Cardiac atrium fibroblast (primary cell): ENCODE measurements around the gene DCAF11. TPM values are rescaled to one million over a fixed set of nuclear protein-coding genes. Genes with fewer than 3 reads are reported as not detected.

Source experiments
- total RNA-seq: library from RNA; depleted of rRNA; stranded (reverse); fragments of >200 nt; gene quantifications from 2 replicates; pipeline ENCODE4 v1.2.3, GENCODE V29; 2015

Gene DCAF11
- 27.5 and 28.7 TPM in 2 replicates for total RNA-seq

DNA sequence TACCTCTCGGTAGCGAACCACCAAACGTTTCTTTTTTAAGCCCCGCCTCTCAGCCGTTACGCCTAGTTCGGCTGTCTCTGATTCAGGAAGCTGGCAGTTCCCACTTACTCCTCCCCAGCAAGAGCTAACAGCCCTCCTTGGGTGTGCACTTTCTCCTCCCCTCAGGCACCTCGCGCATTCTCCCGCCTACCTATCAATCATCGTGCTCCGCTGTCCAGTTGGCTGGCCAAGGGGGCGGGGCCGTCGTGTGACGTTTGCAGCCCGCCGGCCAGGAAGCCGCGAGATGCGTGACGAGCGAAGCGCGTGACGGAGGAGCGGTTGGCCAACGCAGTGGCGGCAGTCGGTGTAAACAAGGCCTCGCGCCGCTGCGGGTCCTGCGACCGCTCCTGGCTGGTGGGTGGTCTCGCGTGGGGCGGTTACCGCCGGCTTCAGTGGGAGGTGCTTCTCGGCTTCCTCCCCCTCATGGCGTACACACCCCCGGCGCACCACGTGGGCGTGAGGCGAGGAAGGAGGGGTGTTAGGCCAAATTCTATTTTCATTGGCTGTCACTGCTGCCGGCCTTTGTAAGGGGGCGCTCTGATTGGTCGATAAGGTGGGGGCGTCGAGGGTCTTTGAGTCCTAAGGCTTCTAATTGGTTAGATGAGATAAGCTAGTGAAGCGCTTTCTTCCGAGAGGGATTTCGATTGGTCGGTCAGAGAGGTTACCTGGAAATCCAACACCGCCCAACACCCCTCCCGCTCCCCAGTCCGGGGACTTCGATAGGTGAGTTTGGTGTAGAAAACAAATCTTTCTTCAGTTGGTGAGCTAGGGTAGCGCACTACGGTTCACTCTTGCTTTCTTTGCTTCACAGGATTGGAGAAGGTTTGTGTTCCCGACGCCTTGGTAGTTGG lies at the start of gene DCAF11, which contains the start of gene NRL:
TSS of gene DCAF11 (plus strand) at position 246 of the 890 bp plus-strand sequence. CDS start 818 bp downstream, outside the sequence.
TSS of gene NRL (minus strand) at position 418 of the 890 bp plus-strand sequence. CDS start 32,101 bp downstream, outside the sequence.

DNA sequence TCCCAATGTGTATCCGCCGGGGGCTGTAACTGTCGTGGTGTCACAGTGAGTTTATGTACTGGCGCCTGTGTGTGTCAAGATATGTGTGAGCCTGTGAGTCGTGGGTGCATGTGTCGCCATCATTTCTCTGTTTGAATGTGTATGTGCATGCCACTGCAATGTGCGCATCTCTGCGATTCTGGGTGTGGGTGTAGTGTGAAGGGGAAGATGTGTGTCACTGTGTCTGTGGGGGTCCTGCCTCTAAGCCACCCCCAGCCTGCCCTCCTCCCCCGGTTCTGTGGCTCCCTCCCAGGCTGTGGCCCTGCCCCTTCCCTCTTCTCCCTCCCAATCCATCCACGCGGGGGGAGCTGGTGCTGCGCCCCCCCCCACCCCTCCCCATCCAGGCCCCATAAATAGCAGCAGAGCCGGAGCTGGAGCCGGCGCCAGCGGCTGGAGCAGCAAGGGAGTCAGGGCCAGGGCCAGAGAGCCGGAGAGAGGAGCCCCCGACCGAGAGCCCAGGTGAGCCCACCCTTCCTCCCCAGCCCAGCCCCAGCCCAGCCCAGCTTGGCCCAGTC lies 43.4 kb upstream of the DCAF11 start, which contains the start of gene CPNE6:
TSS of gene CPNE6 (plus strand) at position 419 of the 554 bp plus-strand sequence. CDS start 1,375 bp downstream, outside the sequence.

DNA sequence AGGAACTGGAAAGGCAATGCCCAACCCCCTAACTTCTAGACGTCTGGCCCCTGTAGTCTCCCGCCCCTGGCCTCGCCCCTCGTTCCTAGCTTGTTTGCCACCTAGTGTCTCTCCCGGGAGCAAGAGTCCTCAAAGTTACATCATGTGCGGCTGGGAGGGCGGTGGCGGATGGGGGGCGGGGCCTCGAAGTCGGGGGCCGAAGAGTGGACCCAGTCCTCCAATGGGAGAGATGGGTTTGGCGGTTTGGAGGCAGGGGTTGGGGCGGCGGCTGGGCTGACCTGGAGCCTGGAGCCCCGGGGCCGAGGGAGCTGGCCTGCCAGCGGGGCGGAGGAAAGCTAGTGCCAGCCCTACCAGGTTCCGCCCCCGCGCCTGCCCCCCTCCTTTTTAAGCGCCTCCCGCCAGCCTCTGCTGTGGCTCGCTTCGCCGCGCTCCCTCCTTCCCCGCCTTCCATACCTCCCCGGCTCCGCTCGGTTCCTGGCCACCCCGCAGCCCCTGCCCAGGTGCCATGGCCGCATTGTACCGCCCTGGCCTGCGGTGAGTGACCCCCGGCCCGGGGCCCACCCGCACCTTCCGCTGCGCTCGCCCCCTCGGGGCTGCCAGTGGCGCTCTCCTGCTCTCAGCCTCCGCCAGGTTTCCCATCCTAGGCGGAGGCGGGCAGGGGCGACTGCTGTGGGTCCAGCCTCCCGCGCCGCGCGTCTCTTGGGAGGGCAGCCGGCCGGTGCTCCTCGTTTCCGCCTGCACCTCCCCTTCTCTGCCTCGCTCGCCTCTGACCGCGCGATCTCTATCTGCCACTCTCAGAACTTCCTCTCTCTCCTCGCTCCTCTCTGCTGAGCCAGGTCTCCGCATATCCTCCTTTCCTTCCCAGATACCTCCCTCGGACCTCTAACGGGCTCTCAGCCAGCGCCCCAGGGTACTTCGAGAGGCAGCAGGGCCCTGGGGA lies 20.4 kb upstream of the DCAF11 start, which contains the start of gene PCK2:
TSS of gene PCK2 (plus strand) at position 411 of the 940 bp plus-strand sequence. CDS start at position 506, 95 bp downstream.

DNA sequence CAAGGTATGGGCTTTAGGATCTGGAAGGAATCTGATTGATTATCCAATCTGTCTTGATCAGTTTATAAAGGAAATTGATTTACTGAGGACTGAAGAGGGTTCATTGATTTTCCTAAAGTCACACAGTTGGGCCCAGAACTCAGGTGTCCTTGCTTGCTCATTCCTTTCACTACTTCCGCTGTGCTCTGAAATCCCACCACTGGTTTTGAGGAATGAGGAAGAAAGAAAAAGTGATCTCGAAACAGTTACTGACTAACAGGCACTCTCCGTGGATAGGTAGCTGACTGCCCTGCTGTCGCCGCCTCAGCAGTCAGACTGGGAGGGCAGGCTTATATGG lies 15.8 kb downstream of the DCAF11 start, which contains the start of gene FITM1:
TSS of gene FITM1 (plus strand) at position 280 of the 337 bp plus-strand sequence. CDS start 905 bp downstream, outside the sequence.

DNA sequence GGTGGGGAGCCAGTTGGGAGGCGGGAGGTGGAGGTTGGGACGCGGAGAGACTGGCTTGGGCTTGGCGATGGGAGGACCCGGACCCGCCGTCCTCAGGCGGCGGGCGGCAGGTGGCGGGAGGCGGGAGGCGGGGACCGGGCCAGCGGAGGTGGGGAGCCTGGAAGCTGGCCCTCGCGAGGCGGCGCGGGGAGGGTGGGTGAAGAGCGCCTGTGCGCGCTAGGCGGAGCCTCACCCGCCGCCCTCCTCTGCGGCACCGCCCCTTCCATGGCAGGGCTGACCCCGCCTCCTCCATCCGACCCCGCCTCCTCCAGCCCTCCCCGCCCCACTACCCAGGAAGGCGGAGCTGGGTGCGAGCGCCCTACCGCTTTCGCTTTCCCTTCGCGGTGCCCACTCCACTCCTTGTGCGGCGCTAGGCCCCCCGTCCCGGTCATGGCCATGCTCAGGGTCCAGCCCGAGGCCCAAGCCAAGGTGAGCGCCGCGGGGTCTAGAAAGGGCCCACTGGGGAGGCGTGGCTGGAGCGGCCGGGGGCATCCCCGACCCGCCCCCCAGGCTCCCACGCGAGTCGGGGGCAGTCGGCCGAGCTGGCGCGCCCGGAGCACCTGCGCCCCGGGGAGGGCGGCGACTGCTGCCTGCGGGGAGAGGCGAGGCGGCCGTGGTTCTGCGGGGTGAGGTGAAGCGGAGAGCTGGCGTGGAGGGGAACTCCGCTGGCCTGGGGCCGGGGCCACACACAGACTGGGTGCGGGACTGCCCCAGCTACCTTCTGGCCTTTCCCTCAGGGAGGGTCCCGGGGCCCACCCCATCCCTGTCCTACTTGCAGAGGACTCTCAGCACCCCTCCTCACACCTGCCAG lies 21.5 kb downstream of the DCAF11 start, which contains the start of gene PSME1:
TSS of gene PSME1 (plus strand) at position 361 of the 850 bp plus-strand sequence. CDS start at position 430, 69 bp downstream.

DNA sequence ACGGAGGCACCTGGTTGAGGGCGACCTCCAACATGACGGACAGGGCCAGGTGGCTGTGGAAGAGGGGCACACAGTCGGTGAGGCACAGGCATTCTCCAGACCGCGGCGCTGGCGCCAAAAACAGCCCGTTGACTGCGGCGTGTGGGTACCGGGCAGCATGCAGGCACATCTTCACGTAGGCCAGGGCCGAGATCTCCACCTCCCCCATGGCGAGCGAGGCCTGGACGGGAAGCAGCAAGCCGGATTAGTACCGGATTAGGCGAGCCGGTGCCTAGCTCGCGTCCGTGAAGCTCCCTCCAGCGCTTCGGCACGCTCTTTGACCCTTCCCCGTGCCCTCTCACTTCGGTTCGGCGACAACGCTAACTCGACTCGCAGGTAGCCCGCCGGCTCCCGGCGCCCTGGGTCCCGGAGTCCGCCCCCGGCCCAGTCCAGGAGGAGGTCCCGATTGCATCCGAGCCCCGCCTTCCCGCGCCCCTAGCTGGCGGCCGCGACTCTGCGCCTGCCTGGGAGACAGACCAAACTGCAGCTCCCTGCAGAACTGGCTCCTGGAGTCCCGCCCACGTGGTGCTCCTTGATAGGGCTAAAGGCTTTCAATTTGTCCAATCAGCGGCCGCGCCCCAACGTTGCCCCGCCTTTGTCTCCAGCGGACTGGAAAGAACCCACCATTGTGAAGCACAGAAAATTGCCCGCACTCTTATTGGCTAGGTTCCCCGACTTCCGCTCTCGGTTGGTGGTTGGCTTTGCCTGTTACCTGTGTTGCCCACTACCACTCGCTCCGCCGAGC lies 26.7 kb downstream of the DCAF11 start, which contains the start of gene EMC9:
TSS of gene EMC9 (minus strand) at position 495 of the 784 bp plus-strand sequence. CDS start at position 208, 287 bp downstream.

DNA sequence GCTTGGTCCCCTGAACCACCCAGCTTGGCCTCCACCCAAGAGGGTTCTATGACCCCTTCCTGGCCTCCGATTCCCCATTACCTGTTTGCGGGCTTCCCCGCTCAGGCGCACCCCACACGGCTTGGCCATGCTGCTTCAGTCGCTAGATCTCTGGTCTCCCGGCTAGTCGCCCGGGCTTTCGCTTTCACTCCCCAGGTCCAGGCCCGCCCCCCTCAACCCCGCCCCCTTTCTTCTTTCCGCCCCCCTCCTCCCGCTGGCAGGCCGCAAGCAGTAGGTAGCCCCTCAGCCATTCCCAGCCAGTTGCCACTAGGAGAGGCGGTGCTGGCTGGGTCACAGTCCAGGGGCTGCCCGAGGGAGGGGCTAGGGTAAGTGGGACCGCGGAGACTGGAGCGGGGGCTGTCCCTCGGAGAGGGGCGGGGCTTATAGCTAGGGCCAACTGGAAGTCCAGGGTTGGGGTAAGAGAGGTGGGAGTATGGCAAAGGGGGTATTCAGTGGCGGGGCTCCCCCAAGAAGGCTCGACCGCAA lies 31.9 kb downstream of the DCAF11 start, which contains the start of gene PSME2:
TSS of gene PSME2 (minus strand) at position 158 of the 525 bp plus-strand sequence. CDS start at position 129, 29 bp downstream.

DNA sequence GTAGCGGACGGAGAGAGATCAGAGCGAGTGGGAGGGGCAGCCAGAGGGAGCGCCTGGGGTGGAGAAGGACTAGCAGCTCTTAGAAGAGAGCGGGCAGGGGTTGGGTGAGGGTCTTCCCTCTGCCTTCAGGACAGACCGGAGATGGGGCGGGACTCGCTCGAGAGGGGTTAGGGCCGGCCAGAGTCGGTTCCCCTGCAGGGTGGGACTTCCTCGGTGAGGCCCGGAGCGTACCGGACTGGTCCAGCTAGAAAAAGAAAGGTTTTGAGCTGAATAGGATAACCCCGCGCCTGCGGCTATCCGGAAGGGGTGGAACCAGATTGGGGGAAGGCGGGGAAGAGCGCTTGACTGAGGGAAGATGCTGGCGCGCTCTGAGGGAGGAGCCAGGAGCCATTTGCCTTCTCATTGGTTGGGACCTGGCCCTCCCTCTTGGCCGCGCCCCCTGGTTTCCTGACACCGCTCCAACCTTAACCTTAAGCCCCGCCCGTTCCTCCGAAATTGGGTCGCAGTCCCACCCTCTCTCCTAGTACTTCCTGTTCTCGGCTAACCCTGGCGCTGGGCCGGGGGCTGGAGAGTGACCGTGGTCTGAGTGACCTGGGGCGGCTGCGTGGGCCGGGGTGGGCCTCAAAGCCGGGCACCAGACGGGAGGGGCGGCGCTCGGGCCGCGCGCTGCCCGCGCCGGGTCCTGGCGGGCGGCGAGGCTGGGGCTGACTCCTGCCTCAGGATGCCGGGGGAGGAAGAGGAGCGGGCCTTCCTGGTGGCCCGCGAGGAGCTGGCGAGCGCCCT lies 32.6 kb downstream of the DCAF11 start, which contains the start of gene RNF31:
TSS of gene RNF31 (plus strand) at position 521 of the 783 bp plus-strand sequence. CDS start at position 722, 201 bp downstream.

DNA sequence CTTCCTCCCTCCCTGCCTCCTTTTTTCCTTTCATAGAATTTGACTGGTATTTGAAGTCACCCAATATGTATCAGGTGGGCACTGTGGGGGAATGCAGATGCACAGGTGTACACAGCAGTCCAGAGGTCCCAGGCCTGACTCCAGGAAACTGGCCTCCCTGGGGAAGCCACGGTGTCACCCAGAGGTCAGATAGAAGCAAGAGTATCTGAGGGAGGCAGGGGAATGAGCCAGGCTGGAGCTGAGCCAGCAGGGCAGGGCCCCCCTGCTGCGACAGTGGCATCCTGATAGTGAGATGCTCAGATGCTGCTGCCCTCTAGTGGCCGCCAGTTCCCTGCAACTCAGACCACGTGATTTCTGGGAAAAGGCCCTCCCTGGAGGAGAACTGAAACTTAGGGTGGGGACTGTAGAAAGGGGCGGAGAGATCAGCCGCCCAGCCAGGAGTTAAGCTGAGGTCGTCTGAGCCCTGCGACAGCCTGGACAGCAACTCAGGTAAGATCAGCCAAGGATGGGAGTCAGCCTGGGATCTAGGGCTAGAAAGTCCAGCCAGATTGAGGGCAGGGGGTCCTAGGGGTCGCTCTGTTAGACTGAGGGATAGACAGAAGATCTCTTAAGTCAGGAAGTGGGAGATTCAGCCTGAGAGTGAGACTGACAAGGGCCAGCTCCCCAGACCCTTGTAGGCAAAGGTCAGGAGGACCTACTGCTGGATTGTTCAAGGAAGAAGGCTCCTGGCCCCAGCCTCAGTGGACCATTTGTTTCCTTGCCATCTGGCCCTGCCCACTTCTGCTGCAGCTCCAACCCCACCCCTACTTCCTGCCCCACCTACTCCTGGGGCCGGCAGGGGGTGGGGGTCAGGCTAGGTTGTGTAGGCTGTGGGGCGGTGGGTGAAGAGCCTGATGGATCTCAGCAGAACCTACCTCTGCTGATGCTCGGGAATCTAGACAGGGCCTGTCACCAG lies 46.5 kb downstream of the DCAF11 start, which contains the start of gene IRF9:
TSS of gene IRF9 (plus strand) at position 416 of the 955 bp plus-strand sequence. CDS start 880 bp downstream, outside the sequence.

DNA sequence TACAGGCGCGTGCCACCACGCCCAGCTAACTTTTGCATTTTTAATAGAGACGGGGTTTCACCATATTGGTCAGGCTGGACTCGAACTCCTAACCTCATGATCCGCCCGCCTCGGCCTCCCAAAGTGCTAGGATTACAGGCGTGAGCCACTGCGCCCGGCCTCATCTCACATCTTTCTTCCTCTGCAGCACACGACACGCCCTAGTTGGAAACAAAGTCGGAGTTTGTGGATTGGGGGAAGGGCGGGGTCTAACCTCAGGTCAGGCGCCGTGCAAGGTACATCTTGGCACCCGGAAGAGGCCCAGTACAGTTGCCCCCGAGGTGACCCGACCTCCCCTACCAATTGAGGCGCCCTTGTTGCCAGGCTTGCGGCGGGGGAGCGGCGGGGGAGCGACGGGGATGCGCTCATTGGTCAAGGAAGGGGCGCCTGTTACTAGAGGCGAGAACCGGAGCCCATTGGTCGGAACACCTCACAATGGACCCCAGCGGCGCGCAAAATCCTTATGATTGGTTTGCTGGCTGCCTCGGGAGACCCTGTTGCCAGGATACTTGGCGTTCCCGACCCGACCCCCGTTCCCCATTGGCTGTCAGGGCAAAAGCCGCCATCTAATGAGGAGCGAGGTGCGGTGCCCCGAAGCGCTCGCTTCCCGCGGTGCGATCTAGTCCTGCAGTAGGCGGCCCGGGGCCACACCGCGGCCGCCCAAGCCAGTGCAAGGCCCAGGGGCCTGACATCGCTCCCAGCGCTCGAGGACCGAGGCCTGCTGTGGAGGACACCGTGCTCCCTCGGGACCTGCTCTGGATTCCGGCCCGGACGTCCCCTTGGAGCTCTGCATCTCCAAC lies 57.1 kb downstream of the DCAF11 start, which contains the start of gene REC8:
TSS of gene REC8 (plus strand) at position 659 of the 839 bp plus-strand sequence. CDS start 473 bp downstream, outside the sequence.

Other genes starting within 250 kb of the DCAF11 start
- gene DHRS4, start 161.0 kb upstream of the DCAF11 start, total RNA-seq: 31.2 and 36.6 TPM in 2 replicates
- gene DHRS4L2, start 125.8 kb upstream of the DCAF11 start, total RNA-seq: 9.0 and 16.8 TPM in 2 replicates
- gene CARMIL3, start 62.8 kb upstream of the DCAF11 start, total RNA-seq: 0.16 TPM in 1 of 2 replicates, not detected in the other
- gene CPNE6, start 43.2 kb upstream of the DCAF11 start, total RNA-seq: not detected in 2 replicates
- 32.7 and 43.4 TPM in 2 replicates for gene PCK2, start 20.5 kb upstream of the DCAF11 start, total RNA-seq
- gene NRL, start 172 bp downstream of the DCAF11 start, total RNA-seq: 0.32 TPM in 1 of 2 replicates, not detected in the other
- 0.32 TPM in 1 of 2 replicates, not detected in the other for gene FITM1, start 15.9 kb downstream of the DCAF11 start, total RNA-seq
- 151 and 174 TPM in 2 replicates for gene PSME1, start 21.4 kb downstream of the DCAF11 start, total RNA-seq
- 14.4 and 27.4 TPM in 2 replicates for gene EMC9, start 26.8 kb downstream of the DCAF11 start, total RNA-seq
- gene PSME2, start 31.8 kb downstream of the DCAF11 start, total RNA-seq: 44.6 and 52.2 TPM in 2 replicates
- 24.2 and 25.6 TPM in 2 replicates for gene RNF31, start 32.7 kb downstream of the DCAF11 start, total RNA-seq
- 34.2 and 65.2 TPM in 2 replicates for gene IRF9, start 46.5 kb downstream of the DCAF11 start, total RNA-seq
- gene REC8, start 57.3 kb downstream of the DCAF11 start, total RNA-seq: 2.9 TPM in 1 of 2 replicates, not detected in the other
- 24.2 and 39.0 TPM in 2 replicates for gene IPO4, start 74.0 kb downstream of the DCAF11 start, total RNA-seq
- 71.5 and 84.7 TPM in 2 replicates for gene TM9SF1, start 80.7 kb downstream of the DCAF11 start, total RNA-seq
- not detected in 2 replicates for gene TSSK4, start 90.9 kb downstream of the DCAF11 start, total RNA-seq
- gene CHMP4A, start 98.7 kb downstream of the DCAF11 start, total RNA-seq: 34.7 TPM in 2 replicates
- gene MDP1, start 101.3 kb downstream of the DCAF11 start, total RNA-seq: 6.7 and 9.2 TPM in 2 replicates
- gene NEDD8, start 117.6 kb downstream of the DCAF11 start, total RNA-seq: 140 and 176 TPM in 2 replicates
- 41.7 and 96.7 TPM in 2 replicates for gene GMPR2, start 118.2 kb downstream of the DCAF11 start, total RNA-seq
- gene TINF2, start 127.8 kb downstream of the DCAF11 start, total RNA-seq: 42.1 and 42.6 TPM in 2 replicates
- 0.16 and 0.72 TPM in 2 replicates for gene TGM1, start 148.4 kb downstream of the DCAF11 start, total RNA-seq
- gene RABGGTA, start 156.8 kb downstream of the DCAF11 start, total RNA-seq: 25.9 and 39.9 TPM in 2 replicates
- gene DHRS1, start 185.0 kb downstream of the DCAF11 start, total RNA-seq: 11.3 and 19.0 TPM in 2 replicates
- 12.6 and 13.9 TPM in 2 replicates for gene NOP9, start 185.1 kb downstream of the DCAF11 start, total RNA-seq
- gene CIDEB, start 193.2 kb downstream of the DCAF11 start, total RNA-seq: 0.18 and 2.8 TPM in 2 replicates
- gene LTB4R2, start 195.4 kb downstream of the DCAF11 start, total RNA-seq: 1.4 and 2.1 TPM in 2 replicates
- 3.6 and 6.3 TPM in 2 replicates for gene LTB4R, start 196.7 kb downstream of the DCAF11 start, total RNA-seq
- 1.8 and 2.3 TPM in 2 replicates for gene ADCY4, start 220.3 kb downstream of the DCAF11 start, total RNA-seq
- gene RIPK3, start 225.2 kb downstream of the DCAF11 start, total RNA-seq: 0.36 TPM in 1 of 2 replicates, not detected in the other